SK-N-SH (cell line): ENCODE measurements around the gene NTPCR.

Experiments used
- SIN3A ChIP-seq: IDR thresholded peaks from 2 replicates; pipeline ENCODE4 v1.6.1; 2012; ENCODE audit warnings: low read depth, mild to moderate bottlenecking, low read length, moderate library complexity, borderline replicate concordance
- TEAD4 ChIP-seq: IDR thresholded peaks from 2 replicates; pipeline ENCODE4 v1.4.0; 2012; ENCODE audit warnings: mild to moderate bottlenecking, borderline replicate concordance; ENCODE audit not compliant: insufficient read depth
- TF ChIP-seq, protein P1 (sequence below): IDR thresholded peaks from 2 replicates; pipeline ENCODE4 v1.4.0; 2012; ENCODE audit warnings: low read depth, borderline replicate concordance

DNA sequence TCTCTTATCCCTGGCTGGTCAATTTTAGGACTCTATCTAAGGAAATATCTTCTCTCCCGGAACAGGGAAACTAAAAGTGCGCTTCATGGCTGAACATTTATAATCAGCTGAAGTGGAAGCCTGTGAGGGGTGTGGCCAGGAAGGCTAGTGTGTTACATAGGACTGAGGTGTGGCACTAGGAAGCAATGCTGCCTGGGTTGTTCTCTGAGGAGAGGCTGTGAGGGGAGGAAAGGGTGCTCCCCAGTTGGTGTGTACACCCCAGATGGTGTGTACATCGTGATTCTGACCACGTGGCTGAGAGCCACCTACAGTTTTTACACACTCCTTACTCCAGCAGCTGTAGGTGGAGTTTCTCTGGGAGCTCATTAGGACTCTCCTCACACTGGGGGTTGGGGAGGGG, 16.3 kb downstream of the NTPCR start:
- TF ChIP-seq, protein P1, sequence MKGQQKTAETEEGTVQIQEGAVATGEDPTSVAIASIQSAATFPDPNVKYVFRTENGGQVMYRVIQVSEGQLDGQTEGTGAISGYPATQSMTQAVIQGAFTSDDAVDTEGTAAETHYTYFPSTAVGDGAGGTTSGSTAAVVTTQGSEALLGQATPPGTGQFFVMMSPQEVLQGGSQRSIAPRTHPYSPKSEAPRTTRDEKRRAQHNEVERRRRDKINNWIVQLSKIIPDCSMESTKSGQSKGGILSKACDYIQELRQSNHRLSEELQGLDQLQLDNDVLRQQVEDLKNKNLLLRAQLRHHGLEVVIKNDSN, result no peak
- TF ChIP-seq SIN3A, result no peak
- no peak for TF ChIP-seq TEAD4
